Rectal smooth muscle tissue (tissue), 1 donor: Measurements from ENCODE around the gene HLTF.

Source experiments
- H3K27ac ChIP-seq: one replicate; pipeline ENCODE4 v1.7.0; 2013; ENCODE audit warnings: low read depth, low read length, inconsistent platforms
- H3K27me3 ChIP-seq: one replicate; pipeline ENCODE4 v1.7.0; 2013; ENCODE audit warnings: low read length; ENCODE audit not compliant: control insufficient read depth, insufficient read depth
- H3K36me3 ChIP-seq: one replicate; pipeline ENCODE4 v1.7.0; 2013; ENCODE audit warnings: low read length; ENCODE audit not compliant: control insufficient read depth, insufficient read depth
- H3K4me1 ChIP-seq: one replicate; pipeline ENCODE4 v1.7.0; 2013; ENCODE audit warnings: low read length; ENCODE audit not compliant: control insufficient read depth, insufficient read depth
- H3K4me3 ChIP-seq: one replicate; pipeline ENCODE4 v1.7.0; 2013; ENCODE audit warnings: low read length
- H3K9ac ChIP-seq: one replicate; pipeline ENCODE4 v1.7.0; 2013; ENCODE audit warnings: low read length

Gene HLTF

DNA sequence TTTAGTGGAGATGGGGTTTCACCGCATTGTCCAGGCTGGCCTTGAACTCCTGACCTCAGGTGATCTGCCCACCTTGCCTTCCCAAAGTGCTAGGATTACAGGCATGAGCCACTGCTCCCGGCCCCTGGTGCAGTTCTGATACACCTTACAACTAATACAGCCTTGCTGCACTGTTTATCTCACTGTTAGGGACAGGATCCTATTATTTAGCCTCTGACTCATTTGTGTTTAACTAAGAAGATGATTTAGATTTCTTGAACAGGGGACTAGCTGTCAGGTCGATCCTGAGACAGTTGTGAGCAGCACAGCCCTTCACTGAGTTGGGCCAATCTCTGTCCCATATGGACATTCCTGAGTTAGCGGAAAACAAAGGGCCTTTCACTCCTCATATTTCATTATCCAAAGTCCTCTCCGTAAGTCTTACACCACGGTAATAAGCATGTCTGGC, 75.8 kb downstream of the HLTF start:
- Histone ChIP-seq H3K27ac (no peak overlapping the region), H3K4me1 (peaks cover 2% of the 10 kb centered on the region), H3K36me3 (peaks cover 34% of the 10 kb centered on the region), H3K27me3 (no peaks in the 10 kb centered on the region), H3K4me3 (no peak overlapping the region), H3K9ac (no peak overlapping the region)

DNA sequence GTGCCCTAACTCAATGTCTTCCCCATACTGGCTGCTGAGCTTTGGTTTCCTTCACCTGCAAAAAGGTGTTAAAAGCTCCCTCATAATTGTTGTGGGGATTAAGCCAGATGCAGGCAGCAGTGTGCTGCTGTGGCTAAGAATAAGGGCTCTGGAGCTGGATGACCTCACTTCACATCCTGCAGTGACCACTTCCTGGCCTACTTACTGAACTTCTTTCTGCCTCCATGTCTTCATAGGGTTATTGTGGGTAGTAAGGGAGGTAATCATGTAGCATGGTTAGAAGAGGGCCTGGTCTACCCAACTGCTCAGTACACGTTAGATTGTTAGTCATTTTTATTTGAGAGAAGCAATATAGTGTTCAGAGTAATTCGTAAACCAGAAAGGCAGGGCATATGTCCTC, 76.6 kb downstream of the HLTF start:
- H3K4me1 ChIP-seq: peaks cover 2% of the 10 kb centered on the region
- no peaks in the 10 kb centered on the region for H3K27me3 ChIP-seq
- H3K9ac ChIP-seq: no peak overlapping the region
- H3K36me3 ChIP-seq: peaks cover 34% of the 10 kb centered on the region
- H3K27ac ChIP-seq: peak overlapping the region; percentile 47
- no peak overlapping the region for H3K4me3 ChIP-seq

DNA sequence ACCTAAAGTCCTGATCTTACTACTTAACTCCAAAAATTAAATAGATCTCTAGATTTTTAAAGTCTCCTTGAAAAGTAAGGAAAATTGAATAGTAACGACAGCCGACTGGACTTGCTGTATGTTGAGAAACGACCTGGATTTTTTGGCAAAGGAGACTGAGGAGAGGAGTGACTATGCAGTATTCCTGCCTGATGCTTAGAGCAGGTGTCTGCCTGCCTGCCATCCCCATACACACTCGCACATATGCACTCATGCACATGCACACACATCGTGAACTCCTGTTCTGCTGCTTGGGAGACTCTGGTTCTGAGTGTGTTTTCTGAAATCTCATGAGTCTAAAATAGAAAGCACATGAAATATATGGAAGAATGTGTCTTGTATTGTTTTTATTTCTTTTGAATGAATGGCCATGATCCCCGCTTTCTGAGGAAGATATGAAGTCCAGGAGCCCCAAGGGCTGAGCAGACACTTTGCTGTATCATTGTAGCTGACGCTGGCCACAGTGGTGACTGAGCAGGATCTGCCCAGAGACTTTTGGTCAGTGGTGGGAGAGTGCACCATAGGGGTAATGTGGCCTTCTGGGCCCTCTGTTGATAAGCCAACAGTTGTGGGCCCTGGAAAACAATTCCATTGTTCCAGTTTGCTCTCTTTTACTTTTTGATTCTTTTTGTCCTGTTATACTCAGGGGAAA, 78.6 kb downstream of the HLTF start:
- H3K27me3 ChIP-seq: no peaks in the 10 kb centered on the region
- H3K36me3 ChIP-seq: peaks cover 29% of the 10 kb centered on the region
- no peak overlapping the region for H3K27ac ChIP-seq
- H3K9ac ChIP-seq: no peak overlapping the region
- H3K4me3 ChIP-seq: no peak overlapping the region
- peaks cover 2% of the 10 kb centered on the region for H3K4me1 ChIP-seq

DNA sequence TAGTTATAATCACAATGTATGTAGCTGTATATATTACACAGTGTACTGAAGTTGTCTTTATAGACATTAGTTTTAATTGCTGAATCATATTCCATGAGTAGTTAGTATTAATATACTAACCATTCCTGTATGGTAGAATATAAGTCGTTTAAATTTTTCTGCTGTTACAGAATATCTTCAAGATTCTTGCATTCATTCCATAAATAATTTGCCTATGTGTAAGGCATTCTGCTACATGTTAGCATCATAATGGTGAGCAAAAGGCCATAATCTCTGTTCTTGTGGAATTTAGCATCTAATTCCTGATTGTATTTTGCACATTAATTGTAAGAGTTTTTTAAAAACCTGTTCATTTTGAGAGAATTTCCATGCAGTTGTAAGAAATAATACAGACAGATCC, 80.9 kb downstream of the HLTF start:
- no peak overlapping the region for H3K9ac ChIP-seq
- no peak overlapping the region for H3K4me3 ChIP-seq
- no peaks in the 10 kb centered on the region for H3K27me3 ChIP-seq
- H3K27ac ChIP-seq: no peak overlapping the region
- H3K36me3 ChIP-seq: peaks cover 22% of the 10 kb centered on the region
- peaks cover 2% of the 10 kb centered on the region for H3K4me1 ChIP-seq

DNA sequence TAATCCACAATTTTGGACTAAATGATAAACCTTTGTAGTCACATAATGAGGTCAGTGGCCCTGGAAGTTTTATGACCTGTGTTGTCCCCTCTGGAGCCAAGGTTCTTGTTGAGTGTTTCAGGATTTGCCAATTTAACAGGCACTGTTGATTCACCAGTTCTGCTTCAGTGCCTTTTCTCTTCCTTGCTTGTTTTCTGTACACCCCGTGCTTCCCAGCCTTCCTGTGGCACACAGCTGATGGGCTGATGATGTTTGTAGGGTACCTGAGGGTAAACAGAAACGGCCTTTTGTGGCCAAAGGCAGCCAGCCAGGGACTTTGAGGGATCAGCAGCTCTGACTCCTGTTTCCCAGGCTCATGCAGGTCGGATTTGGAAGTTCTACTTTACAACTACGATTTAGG, 81.7 kb downstream of the HLTF start:
- no peak overlapping the region for H3K4me3 ChIP-seq
- H3K9ac ChIP-seq: no peak overlapping the region
- peaks cover 17% of the 10 kb centered on the region for H3K36me3 ChIP-seq
- H3K27ac ChIP-seq: no peak overlapping the region
- H3K4me1 ChIP-seq: peaks cover under 1% of the 10 kb centered on the region
- H3K27me3 ChIP-seq: no peaks in the 10 kb centered on the region

DNA sequence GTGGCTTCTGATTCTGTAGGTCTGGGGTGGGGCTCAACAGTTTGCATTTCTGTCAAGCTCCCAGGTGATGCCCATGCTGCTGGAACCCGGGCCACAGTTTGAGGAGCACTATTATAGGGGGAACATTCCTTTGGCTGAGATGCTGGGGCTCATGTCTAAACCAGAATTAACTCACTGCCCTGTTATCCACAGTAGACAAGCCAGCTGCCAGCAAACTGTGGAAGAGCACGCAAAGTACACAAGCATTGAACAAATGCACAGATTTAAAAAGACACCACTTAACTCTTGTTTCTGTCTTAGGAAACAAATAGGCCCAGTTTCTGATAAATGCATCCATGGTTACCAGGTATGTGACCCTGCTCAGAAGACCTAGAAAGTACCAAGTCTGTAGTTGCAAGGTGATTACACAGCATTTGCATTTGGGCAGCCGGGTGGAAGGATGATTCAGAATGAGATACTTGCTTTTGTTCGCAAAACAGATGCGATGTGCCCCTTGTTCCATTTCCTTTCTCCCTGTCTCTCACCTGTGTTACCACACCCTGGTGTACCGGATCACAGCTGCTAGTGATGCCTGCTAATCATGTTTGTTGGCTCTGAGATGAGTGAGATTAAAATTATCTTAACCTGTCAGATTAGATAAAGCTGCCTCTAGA, 82.6 kb downstream of the HLTF start:
- Histone ChIP-seq H3K27me3 (no peaks in the 10 kb centered on the region), H3K4me1 (no peaks in the 10 kb centered on the region), H3K36me3 (peaks cover 13% of the 10 kb centered on the region), H3K4me3 (no peak overlapping the region), H3K9ac (no peak overlapping the region), H3K27ac (no peak overlapping the region)

DNA sequence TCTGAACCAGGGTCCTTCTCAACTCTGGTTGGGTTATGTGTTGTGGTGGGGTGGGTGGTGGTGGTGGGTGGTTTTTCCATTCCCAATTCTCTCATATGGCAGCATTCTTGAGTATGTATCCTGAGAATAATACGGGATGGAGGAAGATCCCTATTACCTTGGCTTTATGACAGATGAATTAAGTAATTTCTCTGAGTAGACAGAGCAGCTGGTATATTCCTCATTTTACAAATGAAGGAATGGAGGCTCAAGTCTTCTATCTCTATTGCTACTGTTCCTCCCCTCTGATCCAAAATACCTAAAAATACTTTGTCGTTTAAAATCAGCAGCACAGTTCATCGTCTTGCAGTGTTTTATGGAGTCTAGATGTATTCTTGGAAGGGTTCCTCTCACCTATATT, 84.6 kb downstream of the HLTF start:
- Histone ChIP-seq H3K27ac (no peak overlapping the region), H3K4me1 (no peaks in the 10 kb centered on the region), H3K4me3 (no peak overlapping the region), H3K36me3 (peaks cover 2% of the 10 kb centered on the region), H3K27me3 (no peaks in the 10 kb centered on the region), H3K9ac (no peak overlapping the region)

DNA sequence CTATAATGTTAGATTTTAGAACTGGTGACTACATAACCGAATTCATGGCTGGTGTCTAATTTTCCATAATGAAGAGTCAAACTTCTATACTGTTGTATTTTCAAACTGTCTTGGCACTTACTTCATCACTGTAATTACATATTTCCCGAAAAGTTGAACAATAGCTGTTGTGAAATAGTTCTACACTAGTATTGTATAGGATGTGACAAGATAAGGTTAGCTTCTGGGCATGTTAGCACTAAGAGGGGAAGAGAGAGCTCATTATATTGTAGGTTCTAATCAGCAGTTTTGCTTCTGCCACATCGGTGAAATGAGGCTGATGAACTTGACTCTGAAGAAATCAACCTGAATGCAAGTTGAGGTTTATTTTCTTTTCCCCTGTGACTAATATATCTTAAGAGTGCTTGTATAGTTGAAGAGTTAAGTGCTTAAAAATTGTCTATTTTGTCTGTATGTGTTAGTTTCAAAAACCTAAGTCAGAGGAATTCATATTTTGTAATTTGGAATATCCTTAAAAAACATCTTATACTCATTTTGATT, 86.1 kb downstream of the HLTF start:
- H3K27ac ChIP-seq: no peak overlapping the region
- H3K36me3 ChIP-seq: peaks cover 6% of the 10 kb centered on the region
- no peaks in the 10 kb centered on the region for H3K27me3 ChIP-seq
- H3K4me1 ChIP-seq: no peaks in the 10 kb centered on the region
- no peak overlapping the region for H3K4me3 ChIP-seq
- no peak overlapping the region for H3K9ac ChIP-seq

DNA sequence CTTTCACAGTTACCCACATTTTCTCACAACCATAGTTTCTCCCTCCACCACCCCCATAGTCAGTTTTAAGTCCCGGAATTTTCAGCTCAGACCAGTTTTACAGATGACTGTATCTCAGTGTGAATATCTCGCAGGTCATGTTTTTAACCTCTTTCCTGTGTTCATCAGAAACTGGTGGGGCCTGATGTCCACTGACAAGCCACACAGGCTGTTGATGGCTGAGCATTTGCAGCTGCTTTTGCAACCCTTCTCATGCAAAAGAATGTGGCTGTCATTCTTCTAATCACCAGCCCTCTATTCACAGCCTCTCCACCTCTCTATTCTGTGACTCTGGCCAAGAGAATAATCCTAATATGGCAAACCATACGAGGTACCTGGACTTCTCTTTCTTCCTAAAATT, 86.5 kb downstream of the HLTF start:
- H3K9ac ChIP-seq: no peak overlapping the region
- no peak overlapping the region for H3K4me3 ChIP-seq
- H3K27ac ChIP-seq: no peak overlapping the region
- peaks cover 6% of the 10 kb centered on the region for H3K36me3 ChIP-seq
- no peaks in the 10 kb centered on the region for H3K27me3 ChIP-seq
- no peaks in the 10 kb centered on the region for H3K4me1 ChIP-seq

DNA sequence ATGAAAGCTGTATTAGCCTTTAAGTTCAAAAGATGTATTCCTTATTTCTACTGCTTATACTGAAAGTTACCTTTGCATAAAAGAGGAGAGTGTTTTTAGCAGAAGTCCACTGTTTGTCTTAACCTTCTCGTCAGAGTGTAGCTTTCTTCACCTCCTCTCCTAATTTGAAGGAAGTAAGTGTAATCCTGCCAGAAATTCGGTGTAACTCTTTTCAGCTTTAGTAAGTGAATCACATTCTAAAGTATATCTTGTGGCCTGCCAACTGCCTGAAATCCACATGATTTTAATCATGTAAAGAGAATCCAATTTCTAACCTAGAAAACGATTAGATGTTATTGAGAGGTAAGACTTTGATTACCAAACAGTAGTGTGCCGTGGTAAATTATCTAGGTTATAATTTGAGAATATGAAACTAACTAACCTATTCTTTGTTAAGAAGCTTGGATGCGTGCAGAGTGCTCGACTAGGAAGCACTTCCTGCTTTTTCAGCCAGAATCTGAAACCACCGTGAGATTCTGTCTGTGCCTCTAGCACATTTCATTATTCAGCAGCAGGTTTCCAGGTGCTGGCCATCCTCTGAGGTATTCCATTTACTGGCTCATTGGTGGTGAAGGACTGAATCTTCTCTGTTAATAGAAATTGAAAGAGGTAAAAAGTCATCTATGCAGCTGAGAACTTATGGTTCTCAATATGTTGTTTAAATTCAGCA, 87.5 kb downstream of the HLTF start:
- no peaks in the 10 kb centered on the region for H3K27me3 ChIP-seq
- no peak overlapping the region for H3K9ac ChIP-seq
- no peaks in the 10 kb centered on the region for H3K4me1 ChIP-seq
- H3K36me3 ChIP-seq: peaks cover 6% of the 10 kb centered on the region
- H3K27ac ChIP-seq: no peak overlapping the region
- no peak overlapping the region for H3K4me3 ChIP-seq

DNA sequence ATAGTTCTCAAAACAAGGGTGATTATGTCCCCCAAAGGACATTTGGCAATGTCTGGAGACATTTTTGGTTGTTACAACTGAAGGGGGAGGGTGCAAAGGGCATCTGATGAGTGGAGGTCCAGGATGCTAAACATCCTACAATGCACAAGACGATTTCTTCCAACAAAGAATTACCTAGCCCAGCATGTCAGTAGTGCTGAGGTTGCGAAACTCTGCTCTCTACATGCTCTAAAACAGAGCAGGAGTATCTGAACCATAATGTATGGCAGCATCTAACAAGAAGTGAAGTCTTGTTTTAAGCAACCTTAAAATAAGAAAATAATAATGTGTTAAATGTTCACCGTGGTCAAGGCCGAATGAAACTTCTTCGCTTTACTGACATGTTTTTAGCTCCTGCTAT, 88.0 kb downstream of the HLTF start:
- Histone ChIP-seq H3K36me3 (peaks cover 4% of the 10 kb centered on the region), H3K9ac (no peak overlapping the region), H3K4me3 (no peak overlapping the region), H3K4me1 (peaks cover 3% of the 10 kb centered on the region), H3K27me3 (no peaks in the 10 kb centered on the region), H3K27ac (no peak overlapping the region)

DNA sequence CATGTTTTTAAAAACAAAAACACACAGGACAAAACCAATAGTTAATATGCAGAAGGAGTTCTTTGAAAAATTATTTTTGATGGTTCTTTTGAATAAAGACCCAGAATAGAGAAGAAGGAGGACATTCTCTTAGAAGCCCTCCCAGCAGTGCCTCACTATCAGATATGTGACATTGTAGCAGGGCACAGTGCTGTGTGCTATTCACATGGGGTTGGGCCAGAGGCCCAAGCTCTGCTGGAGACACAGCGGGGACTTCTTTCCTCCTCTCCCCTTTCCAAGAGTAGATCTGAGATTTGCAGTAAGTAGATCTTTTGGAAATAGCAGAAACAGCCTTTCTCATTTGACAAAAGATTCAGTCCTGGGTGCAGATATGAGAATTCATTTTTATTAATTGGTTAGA, 88.7 kb downstream of the HLTF start:
- Histone ChIP-seq H3K4me3 (no peak overlapping the region), H3K9ac (no peak overlapping the region), H3K4me1 (peaks cover 10% of the 10 kb centered on the region), H3K36me3 (peaks cover 4% of the 10 kb centered on the region), H3K27ac (no peak overlapping the region), H3K27me3 (no peaks in the 10 kb centered on the region)
